Pancreas (tissue), 10 donors: ENCODE data around the gene NPC1L1. TPM values are rescaled to one million over a fixed set of nuclear protein-coding genes. Genes with fewer than 3 reads are reported as not detected.
"Not testable (repeated sequence)": the region's sequence is repeated elsewhere in the genome, so short reads cannot be mapped to it uniquely, and the experiment has no call there.

Experiments used
- ATAC-seq, 4 donors: fragments of 200-7000 bp; cut with Tn5 transposase; one replicate each; pipeline versions ENCODE4 v1.8.0 to v1.9.1; 2020; ENCODE audit warnings: mild to moderate bottlenecking in 4 of 4, moderate library complexity in 4 of 4
- DNase-seq, 6 donors: peaks; one replicate each; pipeline ENCODE4 v3.0.0-alpha.2; 2020
- FAIRE-seq: peaks from 2 replicates; lab custom pipeline; 2012; peaks lifted over from hg19 to GRCh38; lab: Jason Lieb, UNC
- H3K27ac ChIP-seq, 4 donors: fragments of 200-600 bp; sonication (generic); 1 replicate in 3 of 4; 2 replicates in 1 of 4; pipeline versions ENCODE4 v1.5.0 to v1.8.0; 2020
- H3K27me3 ChIP-seq, 4 donors: fragments of 200-600 bp; one replicate each; pipeline ENCODE4 v1.8.0; 2021
- H3K36me3 ChIP-seq, 3 donors: fragments of 200-600 bp; sonication (generic) in 1 of 3; one replicate each; pipeline versions ENCODE4 v1.5.0 to v1.8.0; 2020 to 2021
- H3K4me1 ChIP-seq, 3 donors: fragments of 200-600 bp; one replicate each; pipeline ENCODE4 v1.8.0; 2021
- H3K4me3 ChIP-seq, 4 donors: fragments of 200-600 bp; sonication (generic) in 2 of 4; one replicate each; pipeline versions ENCODE4 v1.5.0 to v1.8.0; 2020 to 2021
- H3K9me3 ChIP-seq, 4 donors: fragments of 200-600 bp; one replicate each; pipeline ENCODE4 v1.8.0; 2021
- CTCF ChIP-seq, 4 donors: fragments of 200-600 bp; sonication (generic) in 3 of 4; IDR thresholded peaks; one replicate each; pipeline versions ENCODE4 v1.5.0 to v1.8.0; 2021; ENCODE audit warnings: antibody characterized with exemption in 4 of 4
- WGBS, 2 donors: extraction: QIAGEN DNeasy Blood & Tissue Kit; methylation state at CpG; one replicate each; pipeline ENCODE4 v1.1.7; 2013; 5-methylcytosine and 5-hydroxymethylcytosine counted together
- intact Hi-C, 3 donors: fragments of 100-400 bp; cut with DNase I; formaldehyde crosslinking; loops; one replicate each; pipeline versions ENCODE4 v1.11.1 to v1.14.2; 2022
- polyA plus RNA-seq, 2 donors: library from polyadenylated mRNA; stranded (reverse); fragments of 200-250 nt; gene quantifications; one replicate each; pipeline ENCODE4 v1.2.3, GENCODE V29; 2013
- total RNA-seq, 6 donors: library from RNA; stranded (reverse); fragmentation: NEBNext Ultra II Directional in 4 of 6; extraction: Animal tissue kit (Norgen Biotek cat#: 25700) in 4 of 6; gene quantifications; one replicate each; pipeline versions ENCODE4 v1.2.1 to v1.2.4, GENCODE V29; 2021 to 2023
- donor health status: healthy with polysubstance abuse.
- donor health status: DM: no; HTN: no; CAD: no; lungs with moderate emphysema.
- donor health status: DM: no; HTN: no; CAD: no.
- donor health status: control.
- donor health status: control.
- donor health status: Bipolar disorder and iron deficiency.
- donor health status: DM: yes; HTN: yes; CAD: no.
- donor health status: DM: no; HTN: no; CAD: no.
- donor health status: DM: no; HTN: no; CAD: no.
- donor health status: DM: yes; HTN: yes; CAD: no.

The NPC1L1 gene
- total and polyA plus RNA-seq, 8 donors = 0.20 to 3.4 (median 0.62) TPM

GRCh38 chr7:44565795-44566559 is 24.8 kb upstream of the NPC1L1 start:
- TF ChIP-seq CTCF (IDR thresholded peaks at IDR 0.05) = no peak
- Histone ChIP-seq H3K36me3 (peaks cover 20 to 49% (median 42%) of the 10 kb centered on the region in 3 donors), H3K4me1 (no peaks in the 10 kb centered on the region), H3K4me3 (no peak overlapping the region), H3K9me3 (no peaks in the 10 kb centered on the region), H3K27me3 (no peaks in the 10 kb centered on the region), H3K27ac (no peak overlapping the region)
- FAIRE-seq (no peak), ATAC-seq (peak; percentile 29 to 54 (median 38)), DNase-seq (no peak)
- intact Hi-C loops = loop anchor here in 2 of 3 donors (2.0 to 10.0 kb wide), 2 partner anchors 321 to 323 kb away; no protein-coding TSS in a partner anchor
- 76 to 77% methylated on average over 15 to 16 of the region's 16 CpGs for WGBS, 2 donors

GRCh38 chr7:44565097-44565794 is 24.1 kb upstream of the NPC1L1 start:
- TF ChIP-seq CTCF (IDR thresholded peaks at IDR 0.05) = peak; percentile 95 to 98 (median 97)
- H3K9me3 ChIP-seq = no peaks in the 10 kb centered on the region
- no peak overlapping the region for H3K4me3 ChIP-seq
- intact Hi-C loops = loop anchor here in 1 of 3 donors (10.0 kb wide), 1 partner anchor 320 kb away; no protein-coding TSS in a partner anchor
- H3K27ac ChIP-seq = no peak overlapping the region
- DNase-seq (peak in 5 of 6 donors; percentile 48 to 89 (median 78)), FAIRE-seq (no peak), ATAC-seq (peak; percentile 82 to 98 (median 92))
- H3K36me3 ChIP-seq = peaks cover 17 to 42% (median 35%) of the 10 kb centered on the region in 3 donors
- WGBS, 2 donors = 54 to 57% methylated on average over 13 of the region's 13 CpGs
- H3K27me3 ChIP-seq = no peaks in the 10 kb centered on the region
- no peaks in the 10 kb centered on the region for H3K4me1 ChIP-seq

GRCh38 chr7:44564606-44565005 is 23.5 kb upstream of the NPC1L1 start:
- H3K36me3 ChIP-seq = peaks cover 12 to 35% (median 29%) of the 10 kb centered on the region in 3 donors
- no peak for ATAC-seq

GRCh38 chr7:44563171-44563679 is 22.1 kb upstream of the NPC1L1 start:
- no peak overlapping the region for H3K4me3 ChIP-seq
- ATAC-seq (no peak), DNase-seq (no peak), FAIRE-seq (no peak)
- intact Hi-C loops = loop anchor here in 1 of 3 donors (10.0 kb wide), 1 partner anchor 318 kb away; no protein-coding TSS in a partner anchor
- no peak overlapping the region for H3K27ac ChIP-seq
- 84 to 86% methylated on average over 3 of the region's 3 CpGs for WGBS, 2 donors
- no peaks in the 10 kb centered on the region for H3K27me3 ChIP-seq
- H3K36me3 ChIP-seq = peaks cover 7 to 22% (median 15%) of the 10 kb centered on the region in 3 donors
- no peaks in the 10 kb centered on the region for H3K4me1 ChIP-seq
- no peak for TF ChIP-seq CTCF (IDR thresholded peaks at IDR 0.05)
- no peaks in the 10 kb centered on the region for H3K9me3 ChIP-seq

More at GRCh38 chr7:44564606-44565005, 23.5 kb upstream of the NPC1L1 start:
- DNase-seq = no peak
- 91 to 96% methylated on average over 2 of the region's 2 CpGs for WGBS, 2 donors
- no peaks in the 10 kb centered on the region for H3K27me3 ChIP-seq
- FAIRE-seq = no peak
- TF ChIP-seq CTCF (IDR thresholded peaks at IDR 0.05) = no peak
- intact Hi-C loops = loop anchor here in 1 of 3 donors (10.0 kb wide), 1 partner anchor 320 kb away; no protein-coding TSS in a partner anchor
- no peak overlapping the region for H3K4me3 ChIP-seq
- no peak overlapping the region for H3K27ac ChIP-seq
- H3K4me1 ChIP-seq = no peaks in the 10 kb centered on the region
- H3K9me3 ChIP-seq = no peaks in the 10 kb centered on the region

- intact Hi-C loops = loop anchor here in 1 of 3 donors (10.0 kb wide), 1 partner anchor 318 kb away; no protein-coding TSS in a partner anchor
- not testable (repeated sequence) for ATAC-seq, FAIRE-seq
Measured at GRCh38 chr7:44562622-44562962, 21.5 kb upstream of the NPC1L1 start.

More at GRCh38 chr7:44562622-44562962, 21.5 kb upstream of the NPC1L1 start:
- H3K27me3 ChIP-seq, H3K4me3 ChIP-seq, H3K9me3 ChIP-seq, DNase-seq, H3K4me1 ChIP-seq, H3K27ac ChIP-seq: not testable (repeated sequence)
- 85 to 95% methylated on average over 8 of the region's 8 CpGs for WGBS, 2 donors
- peaks cover 4 to 15% (median 9%) of the 10 kb centered on the region in 3 donors for H3K36me3 ChIP-seq
